ENCODE data around the gene ADAM8.

DNA sequence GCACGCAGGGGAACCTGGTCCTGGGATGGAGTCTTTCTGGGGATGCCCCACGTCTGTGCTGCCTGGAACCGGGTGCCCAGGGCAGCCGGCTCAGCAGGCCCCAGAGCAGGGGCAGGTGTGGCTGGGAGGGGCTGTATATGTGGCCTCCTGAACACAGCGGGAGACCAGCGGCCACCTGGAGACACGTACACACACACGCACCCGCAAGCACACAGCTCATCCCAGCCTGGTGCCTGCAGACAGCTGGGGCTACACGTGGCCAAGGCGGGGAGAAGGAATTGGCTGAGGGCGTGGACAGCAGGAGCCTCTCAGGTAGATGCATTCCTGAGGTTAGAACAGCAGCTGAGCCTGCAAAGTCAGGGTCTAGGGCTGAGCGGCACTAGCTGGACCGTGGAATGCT lies 14.0 kb downstream of the ADAM8 start:
- TF ChIP-seq, protein P1, sequence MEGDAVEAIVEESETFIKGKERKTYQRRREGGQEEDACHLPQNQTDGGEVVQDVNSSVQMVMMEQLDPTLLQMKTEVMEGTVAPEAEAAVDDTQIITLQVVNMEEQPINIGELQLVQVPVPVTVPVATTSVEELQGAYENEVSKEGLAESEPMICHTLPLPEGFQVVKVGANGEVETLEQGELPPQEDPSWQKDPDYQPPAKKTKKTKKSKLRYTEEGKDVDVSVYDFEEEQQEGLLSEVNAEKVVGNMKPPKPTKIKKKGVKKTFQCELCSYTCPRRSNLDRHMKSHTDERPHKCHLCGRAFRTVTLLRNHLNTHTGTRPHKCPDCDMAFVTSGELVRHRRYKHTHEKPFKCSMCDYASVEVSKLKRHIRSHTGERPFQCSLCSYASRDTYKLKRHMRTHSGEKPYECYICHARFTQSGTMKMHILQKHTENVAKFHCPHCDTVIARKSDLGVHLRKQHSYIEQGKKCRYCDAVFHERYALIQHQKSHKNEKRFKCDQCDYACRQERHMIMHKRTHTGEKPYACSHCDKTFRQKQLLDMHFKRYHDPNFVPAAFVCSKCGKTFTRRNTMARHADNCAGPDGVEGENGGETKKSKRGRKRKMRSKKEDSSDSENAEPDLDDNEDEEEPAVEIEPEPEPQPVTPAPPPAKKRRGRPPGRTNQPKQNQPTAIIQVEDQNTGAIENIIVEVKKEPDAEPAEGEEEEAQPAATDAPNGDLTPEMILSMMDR (IDR thresholded peaks at IDR 0.05; ENCODE audit: insufficient read depth, low read length) = no peak
- TF ChIP-seq, protein P2, sequence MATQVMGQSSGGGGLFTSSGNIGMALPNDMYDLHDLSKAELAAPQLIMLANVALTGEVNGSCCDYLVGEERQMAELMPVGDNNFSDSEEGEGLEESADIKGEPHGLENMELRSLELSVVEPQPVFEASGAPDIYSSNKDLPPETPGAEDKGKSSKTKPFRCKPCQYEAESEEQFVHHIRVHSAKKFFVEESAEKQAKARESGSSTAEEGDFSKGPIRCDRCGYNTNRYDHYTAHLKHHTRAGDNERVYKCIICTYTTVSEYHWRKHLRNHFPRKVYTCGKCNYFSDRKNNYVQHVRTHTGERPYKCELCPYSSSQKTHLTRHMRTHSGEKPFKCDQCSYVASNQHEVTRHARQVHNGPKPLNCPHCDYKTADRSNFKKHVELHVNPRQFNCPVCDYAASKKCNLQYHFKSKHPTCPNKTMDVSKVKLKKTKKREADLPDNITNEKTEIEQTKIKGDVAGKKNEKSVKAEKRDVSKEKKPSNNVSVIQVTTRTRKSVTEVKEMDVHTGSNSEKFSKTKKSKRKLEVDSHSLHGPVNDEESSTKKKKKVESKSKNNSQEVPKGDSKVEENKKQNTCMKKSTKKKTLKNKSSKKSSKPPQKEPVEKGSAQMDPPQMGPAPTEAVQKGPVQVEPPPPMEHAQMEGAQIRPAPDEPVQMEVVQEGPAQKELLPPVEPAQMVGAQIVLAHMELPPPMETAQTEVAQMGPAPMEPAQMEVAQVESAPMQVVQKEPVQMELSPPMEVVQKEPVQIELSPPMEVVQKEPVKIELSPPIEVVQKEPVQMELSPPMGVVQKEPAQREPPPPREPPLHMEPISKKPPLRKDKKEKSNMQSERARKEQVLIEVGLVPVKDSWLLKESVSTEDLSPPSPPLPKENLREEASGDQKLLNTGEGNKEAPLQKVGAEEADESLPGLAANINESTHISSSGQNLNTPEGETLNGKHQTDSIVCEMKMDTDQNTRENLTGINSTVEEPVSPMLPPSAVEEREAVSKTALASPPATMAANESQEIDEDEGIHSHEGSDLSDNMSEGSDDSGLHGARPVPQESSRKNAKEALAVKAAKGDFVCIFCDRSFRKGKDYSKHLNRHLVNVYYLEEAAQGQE (IDR thresholded peaks at IDR 0.05; ENCODE audit: insufficient replicate concordance, low read depth) = no peak

All from HL-60 (cell line).